ENCODE results near the gene MLNR. TPM values are rescaled to one million over a fixed set of nuclear protein-coding genes. Genes with fewer than 3 reads are reported as not detected.
A peak's percentile ranks its signal among the peaks of the same experiment; 100 is the strongest.

The MLNR gene
- not detected for total RNA-seq

- H3K4me1 ChIP-seq: no peaks in the 10 kb centered on the region
- intact Hi-C loops (cut with DNase I; ENCODE audit: low total_unique reads): no loop called here
- H3K27me3 ChIP-seq: peaks cover 0 to 47% of the 10 kb centered on the region in 2 donors
- no peak for DNase-seq (ENCODE audit: low spot score in 2 of 2)
- no peaks in the 10 kb centered on the region for H3K36me3 ChIP-seq
- H3K4me3 ChIP-seq: peak within 1 kb of the TSS; percentile 29 to 77 (median 49)
- H3K9me3 ChIP-seq: no peaks in the 10 kb centered on the region
- no peak within 1 kb of the TSS for H3K27ac ChIP-seq
- TF ChIP-seq CTCF (IDR thresholded peaks at IDR 0.05) (peak in 1 of 3 donors; percentile 11), POLR2A (IDR thresholded peaks at IDR 0.05) (no peak)
Observed at GRCh38 chr13:49220036-49220855, at the start of gene MLNR. Gene MLNR (plus strand): TSS chr13:49220338. CDS start chr13:49220338, 0 bp downstream.

GRCh38 chr13:49171359-49171758, 48.8 kb upstream of the MLNR start:
- Histone ChIP-seq H3K27me3 (no peaks in the 10 kb centered on the region), H3K4me3 (no peak overlapping the region), H3K4me1 (no peaks in the 10 kb centered on the region), H3K36me3 (no peaks in the 10 kb centered on the region), H3K27ac (no peak overlapping the region), H3K9me3 (no peaks in the 10 kb centered on the region)
- TF ChIP-seq POLR2AphosphoS5 (IDR thresholded peaks at IDR 0.05): no peak
- no peak for TF ChIP-seq POLR2A (IDR thresholded peaks at IDR 0.05)
- TF ChIP-seq CTCF (IDR thresholded peaks at IDR 0.05): no peak
- DNase-seq (ENCODE audit: low spot score in 2 of 2): no peak
- intact Hi-C loops (cut with DNase I; ENCODE audit: low total_unique reads): no loop called here

- no peaks in the 10 kb centered on the region for H3K27me3 ChIP-seq
- TF ChIP-seq POLR2AphosphoS5 (IDR thresholded peaks at IDR 0.05): no peak
- no peak for TF ChIP-seq POLR2A (IDR thresholded peaks at IDR 0.05)
- no peak for TF ChIP-seq CTCF (IDR thresholded peaks at IDR 0.05)
- H3K27ac ChIP-seq: no peak overlapping the region
- no peak overlapping the region for H3K4me3 ChIP-seq
- H3K4me1 ChIP-seq: no peaks in the 10 kb centered on the region
- intact Hi-C loops (cut with DNase I; ENCODE audit: low total_unique reads): no loop called here
- no peaks in the 10 kb centered on the region for H3K36me3 ChIP-seq
- H3K9me3 ChIP-seq: no peaks in the 10 kb centered on the region
- DNase-seq (ENCODE audit: low spot score in 2 of 2): no peak
Observed at GRCh38 chr13:49183672-49184325, 36.3 kb upstream of the MLNR start.

- no peaks in the 10 kb centered on the region for H3K36me3 ChIP-seq
Observed at GRCh38 chr13:49184621-49185020, 35.5 kb upstream of the MLNR start.

More at GRCh38 chr13:49184621-49185020, 35.5 kb upstream of the MLNR start:
- Histone ChIP-seq H3K9me3 (no peaks in the 10 kb centered on the region), H3K4me1 (no peaks in the 10 kb centered on the region), H3K27me3 (no peaks in the 10 kb centered on the region), H3K27ac (no peak overlapping the region), H3K4me3 (no peak overlapping the region)
- intact Hi-C loops (cut with DNase I; ENCODE audit: low total_unique reads): no loop called here
- DNase-seq (ENCODE audit: low spot score in 2 of 2): no peak
- TF ChIP-seq POLR2AphosphoS5 (IDR thresholded peaks at IDR 0.05) (no peak), POLR2A (IDR thresholded peaks at IDR 0.05) (no peak), CTCF (IDR thresholded peaks at IDR 0.05) (no peak)

All from breast epithelium (tissue), 4 donors.